Stomach (tissue), 9 donors: ENCODE measurements around the gene HILPDA. TPM values are rescaled to one million over a fixed set of nuclear protein-coding genes. Genes with fewer than 3 reads are reported as not detected.
"Not testable (repeated sequence)": the region's sequence is repeated elsewhere in the genome, so short reads cannot be mapped to it uniquely, and the experiment has no call there.

Source experiments
- DNase-seq, 2 donors: peaks; one replicate each; pipeline versions ENCODE4 v3.0.0 to v3.0.0-alpha.2; 2013 to 2019
- H3K27ac ChIP-seq, 5 donors: fragments of 200-600 bp in 4 of 5; sonication (generic) in 4 of 5; one replicate each; pipeline ENCODE4 v1.5.1; 2013 to 2019; ENCODE audit warnings: mild to moderate bottlenecking in 1 of 5, moderate library complexity in 1 of 5
- H3K27me3 ChIP-seq, 3 donors: fragments of 200-600 bp; sonication (generic); one replicate each; pipeline ENCODE4 v1.5.1; 2017 to 2019; ENCODE audit warnings: mixed run types in 1 of 3
- H3K36me3 ChIP-seq, 4 donors: fragments of 200-600 bp; sonication (generic); 1 replicate in 3 of 4; 2 replicates in 1 of 4; pipeline ENCODE4 v1.5.1; 2016 to 2019
- H3K4me1 ChIP-seq, 4 donors: fragments of 200-600 bp; sonication (generic); one replicate each; pipeline ENCODE4 v1.5.1; 2016 to 2019
- H3K4me3 ChIP-seq, 4 donors: fragments of 200-600 bp; sonication (generic) in 3 of 4; one replicate each; pipeline ENCODE4 v1.5.1; 2016 to 2019; ENCODE audit warnings: mild to moderate bottlenecking in 1 of 4
- H3K9me3 ChIP-seq, 4 donors: fragments of 200-600 bp; sonication (generic); one replicate each; pipeline ENCODE4 v1.5.1; 2016 to 2019
- EP300 ChIP-seq: sonication (generic); formaldehyde crosslinking; IDR thresholded peaks from one replicate; pipeline ENCODE4 v1.6.1; 2017; ENCODE audit warnings: antibody characterized with exemption
- POLR2A ChIP-seq, 4 donors: fragments of 450-650 bp; IDR thresholded peaks; one replicate each; pipeline ENCODE4 v1.6.1; 2016; ENCODE audit warnings: antibody characterized with exemption in 4 of 4, control low read depth in 2 of 4, mild to moderate bottlenecking in 1 of 4, moderate library complexity in 1 of 4
- POLR2AphosphoS5 ChIP-seq, 3 donors: sonication (generic); formaldehyde crosslinking; IDR thresholded peaks; one replicate each; pipeline ENCODE4 v1.6.1; 2016; ENCODE audit warnings: antibody characterized with exemption in 3 of 3
- WGBS, 5 donors: extraction: QIAGEN DNeasy Blood & Tissue Kit in 3 of 5; methylation state at CpG; one replicate each; pipeline versions ENCODE4 v1.1.5 to v1.1.7; 2013 to 2018; 5-methylcytosine and 5-hydroxymethylcytosine counted together
- intact Hi-C: fragments of 100-400 bp; cut with DNase I; formaldehyde crosslinking; loops from one replicate; pipeline ENCODE4 v1.15.1; 2023; ENCODE audit warnings: low total_unique reads
- polyA plus RNA-seq, 3 donors: library from polyadenylated mRNA; stranded (reverse); fragments of 200-250 nt; gene quantifications; one replicate each; pipeline ENCODE4 v1.2.3, GENCODE V29; 2013
- total RNA-seq, 5 donors: library from RNA; depleted of rRNA; stranded (reverse); fragments of >200 nt; gene quantifications; one replicate each; pipeline versions ENCODE4 v1.1.0 to v1.2.3, GENCODE V29; 2014 to 2016
- TF ChIP-seq, protein P1 (sequence below), 7 experiments: fragments of 450-650 bp in 4 of 7; fragments of 200-600 bp in 3 of 7; sonication (generic) in 3 of 7; IDR thresholded peaks; one replicate each; pipeline ENCODE4 v1.5.1; 2016 to 2019; ENCODE audit warnings: antibody characterized with exemption in 7 of 7, control low read depth in 2 of 7, mild to moderate bottlenecking in 1 of 7
- donor health status: healthy with polysubstance abuse.
- donor health status: Bipolar disorder and iron deficiency.
- donor health status: healthy.

Gene HILPDA
- total and polyA plus RNA-seq, 8 donors: 0.45 to 38.2 (median 8.1) TPM; not detected in 1

GRCh38 chr7:128456255-128456725 is 612 bp downstream of the HILPDA start:
- intact Hi-C loops: loop anchor here (5.0 kb wide), 1 partner anchor 34 kb away; no protein-coding TSS in a partner anchor
- 2 to 6% (median 5%) methylated on average over 5 of the region's 5 CpGs for WGBS, 5 donors
- Histone ChIP-seq H3K4me1 (peaks cover 46 to 75% (median 65%) of the 10 kb centered on the region in 4 donors), H3K27me3 (no peaks in the 10 kb centered on the region), H3K36me3 (peaks cover 0 to 12% (median 8%) of the 10 kb centered on the region in 4 donors), H3K9me3 (no peaks in the 10 kb centered on the region), H3K4me3 (peak overlapping the region; percentile 70 to 84 (median 77)), H3K27ac (peak overlapping the region; percentile 90 to 96 (median 95))
- TF ChIP-seq POLR2A (IDR thresholded peaks at IDR 0.05) (no peak), POLR2AphosphoS5 (IDR thresholded peaks at IDR 0.05) (no peak), EP300 (no peak)
- TF ChIP-seq, protein P1, sequence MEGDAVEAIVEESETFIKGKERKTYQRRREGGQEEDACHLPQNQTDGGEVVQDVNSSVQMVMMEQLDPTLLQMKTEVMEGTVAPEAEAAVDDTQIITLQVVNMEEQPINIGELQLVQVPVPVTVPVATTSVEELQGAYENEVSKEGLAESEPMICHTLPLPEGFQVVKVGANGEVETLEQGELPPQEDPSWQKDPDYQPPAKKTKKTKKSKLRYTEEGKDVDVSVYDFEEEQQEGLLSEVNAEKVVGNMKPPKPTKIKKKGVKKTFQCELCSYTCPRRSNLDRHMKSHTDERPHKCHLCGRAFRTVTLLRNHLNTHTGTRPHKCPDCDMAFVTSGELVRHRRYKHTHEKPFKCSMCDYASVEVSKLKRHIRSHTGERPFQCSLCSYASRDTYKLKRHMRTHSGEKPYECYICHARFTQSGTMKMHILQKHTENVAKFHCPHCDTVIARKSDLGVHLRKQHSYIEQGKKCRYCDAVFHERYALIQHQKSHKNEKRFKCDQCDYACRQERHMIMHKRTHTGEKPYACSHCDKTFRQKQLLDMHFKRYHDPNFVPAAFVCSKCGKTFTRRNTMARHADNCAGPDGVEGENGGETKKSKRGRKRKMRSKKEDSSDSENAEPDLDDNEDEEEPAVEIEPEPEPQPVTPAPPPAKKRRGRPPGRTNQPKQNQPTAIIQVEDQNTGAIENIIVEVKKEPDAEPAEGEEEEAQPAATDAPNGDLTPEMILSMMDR (IDR thresholded peaks at IDR 0.05): no peak
- no peak for DNase-seq

- DNase-seq, H3K27me3 ChIP-seq, H3K9me3 ChIP-seq: not testable (repeated sequence)
- intact Hi-C loops: loop anchor here (5.0 kb wide), 1 partner anchor 35 kb away; no protein-coding TSS in a partner anchor
- Histone ChIP-seq H3K4me3 (peak overlapping the region in 3 of 4 donors; percentile 70 to 84 (median 81)), H3K4me1 (peaks cover 46 to 78% (median 66%) of the 10 kb centered on the region in 4 donors), H3K27ac (peak overlapping the region in 1 of 5 donors; percentile 95), H3K36me3 (peaks cover 0 to 12% (median 8%) of the 10 kb centered on the region in 4 donors)
- 78 to 90% (median 87%) methylated on average over 2 to 6 of the region's 6 CpGs for WGBS, 5 donors
Measured at GRCh38 chr7:128457385-128457784, 1.7 kb downstream of the HILPDA start.

DNA sequence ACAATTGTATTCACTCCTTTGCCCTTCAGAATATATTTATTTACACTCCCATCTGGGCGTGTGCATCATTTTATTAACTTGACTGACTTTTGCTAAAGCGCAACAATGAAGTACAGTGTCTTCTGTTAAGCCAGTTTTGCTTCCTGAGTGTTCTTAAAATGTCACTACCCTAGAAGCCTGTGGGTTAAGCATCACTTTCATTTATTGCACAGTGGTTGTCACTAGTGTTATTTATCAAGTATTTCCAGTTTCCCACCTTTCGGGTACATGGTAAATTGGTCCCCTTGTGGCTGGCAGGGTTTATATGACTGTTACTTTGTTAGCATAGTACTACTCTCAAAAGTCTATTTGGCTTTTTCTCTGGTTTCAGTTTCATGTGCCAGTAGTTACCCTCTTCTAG is 3.3 kb downstream of the HILPDA start:
- WGBS, 5 donors: 38 to 56% (median 47%) methylated on average over 3 of the region's 3 CpGs
- Histone ChIP-seq H3K36me3 (peaks cover 0 to 17% (median 8%) of the 10 kb centered on the region in 4 donors), H3K27ac (peak overlapping the region in 2 of 5 donors; percentile 10 to 95), H3K4me3 (no peak overlapping the region), H3K4me1 (peaks cover 39 to 64% (median 53%) of the 10 kb centered on the region in 4 donors), H3K9me3 (no peaks in the 10 kb centered on the region), H3K27me3 (no peaks in the 10 kb centered on the region)
- no peak for DNase-seq
- TF ChIP-seq, protein P1 (IDR thresholded peaks at IDR 0.05): no peak
- no peak for TF ChIP-seq POLR2A (IDR thresholded peaks at IDR 0.05)
- no peak for TF ChIP-seq POLR2AphosphoS5 (IDR thresholded peaks at IDR 0.05)
- TF ChIP-seq EP300: no peak
- intact Hi-C loops: loop anchor here (5.0 kb wide), 1 partner anchor 37 kb away; no protein-coding TSS in a partner anchor

GRCh38 chr7:128459394-128459878 is 3.8 kb downstream of the HILPDA start:
- Histone ChIP-seq H3K27me3 (no peaks in the 10 kb centered on the region), H3K4me1 (peaks cover 34 to 60% (median 48%) of the 10 kb centered on the region in 4 donors), H3K4me3 (no peak overlapping the region), H3K9me3 (no peaks in the 10 kb centered on the region), H3K36me3 (peaks cover 0 to 17% (median 8%) of the 10 kb centered on the region in 4 donors), H3K27ac (peak overlapping the region in 2 of 5 donors; percentile 4 to 95)
- TF ChIP-seq, protein P1 (IDR thresholded peaks at IDR 0.05): peak in 5 of 7 experiments; percentile 71 to 91 (median 81)
- TF ChIP-seq POLR2A (IDR thresholded peaks at IDR 0.05): no peak
- no peak for TF ChIP-seq EP300
- peak in 1 of 3 donors; percentile 55 for TF ChIP-seq POLR2AphosphoS5 (IDR thresholded peaks at IDR 0.05)
- peak; percentile 71 to 88 for DNase-seq
- intact Hi-C loops: loop anchor here (5.0 kb wide), 1 partner anchor 37 kb away; no protein-coding TSS in a partner anchor
- WGBS, 5 donors: 24 to 39% (median 27%) methylated on average over 4 to 5 of the region's 5 CpGs

- Histone ChIP-seq H3K4me1 (peaks cover 11 to 34% (median 22%) of the 10 kb centered on the region in 4 donors), H3K36me3 (peaks cover 0 to 11% (median 4%) of the 10 kb centered on the region in 4 donors), H3K27ac (no peak overlapping the region), H3K9me3 (no peaks in the 10 kb centered on the region), H3K27me3 (no peaks in the 10 kb centered on the region), H3K4me3 (no peak overlapping the region)
- intact Hi-C loops: no loop called here
- 83 to 87% (median 86%) methylated on average over 5 of the region's 5 CpGs for WGBS, 5 donors
- no peak for DNase-seq
- TF ChIP-seq POLR2AphosphoS5 (IDR thresholded peaks at IDR 0.05) (no peak), EP300 (no peak), POLR2A (IDR thresholded peaks at IDR 0.05) (no peak)
- TF ChIP-seq, protein P1 (IDR thresholded peaks at IDR 0.05): no peak
Measured at GRCh38 chr7:128462460-128462859, 6.8 kb downstream of the HILPDA start.

- intact Hi-C loops, H3K9me3 ChIP-seq, H3K36me3 ChIP-seq, DNase-seq, H3K4me3 ChIP-seq, H3K27me3 ChIP-seq, H3K27ac ChIP-seq: not testable (repeated sequence)
- peaks cover 5 to 25% (median 14%) of the 10 kb centered on the region in 4 donors for H3K4me1 ChIP-seq
- WGBS, 5 donors: 93 to 97% (median 94%) methylated on average over 15 to 30 of the region's 30 CpGs
Measured at GRCh38 chr7:128463345-128463744, 7.7 kb downstream of the HILPDA start.

GRCh38 chr7:128463933-128464332 is 8.3 kb downstream of the HILPDA start:
- H3K36me3 ChIP-seq, intact Hi-C loops, H3K4me3 ChIP-seq, H3K27me3 ChIP-seq, H3K9me3 ChIP-seq, H3K27ac ChIP-seq, DNase-seq: not testable (repeated sequence)
- H3K4me1 ChIP-seq: peaks cover 3 to 19% (median 11%) of the 10 kb centered on the region in 4 donors
- WGBS, 5 donors: 74 to 84% (median 80%) methylated on average over 6 to 8 of the region's 8 CpGs
